Measurements from ENCODE around the gene VKORC1.

VKORC1 gene

GRCh38 chr16:31088459-31089183, 6.0 kb downstream of the VKORC1 start, which contains the start of gene PRSS53:
Gene PRSS53 (minus strand): TSS chr16:31088943. CDS start chr16:31088809, 134 bp downstream.
- H3K9ac ChIP-seq (ENCODE audit: low read length), result no peak within 1 kb of the TSS
- no peaks in the 10 kb centered on the region for H3K27me3 ChIP-seq (ENCODE audit: low read length)
- no peak within 1 kb of the TSS for H3K4me3 ChIP-seq (ENCODE audit: insufficient read depth, low read length, poor library complexity, severe bottlenecking)
- H3K36me3 ChIP-seq (ENCODE audit: low read length), result no peaks in the 10 kb centered on the region
- H3K9me3 ChIP-seq (ENCODE audit: insufficient read depth, low read length), result no peaks in the 10 kb centered on the region
- H3F3A ChIP-seq (ENCODE audit: insufficient read depth), result peaks cover 6% of the 10 kb centered on the region; the same call in 1 of the 2 replicates
- no peaks in the 10 kb centered on the region for H3K9me2 ChIP-seq (replicated peaks; ENCODE audit: insufficient read depth, low read length)
- no peak within 1 kb of the TSS for H3K4me2 ChIP-seq (ENCODE audit: low read depth, low read length, poor library complexity, severe bottlenecking)
- H2AFZ ChIP-seq (ENCODE audit: low read depth, low read length, severe bottlenecking), result no peak within 1 kb of the TSS
- H3K79me2 ChIP-seq (ENCODE audit: insufficient read depth, low read length), result peaks cover 12% of the 10 kb centered on the region
- no peak within 1 kb of the TSS for H3K27ac ChIP-seq (ENCODE audit: low read depth, low read length)
- H4K20me1 ChIP-seq (ENCODE audit: low read depth, low read length), result peaks cover 2% of the 10 kb centered on the region; the same call in 1 of the 2 replicates
- no peak for TF ChIP-seq EZH2phosphoT487 (conservative IDR thresholded peaks at IDR 0.05; ENCODE audit: low read length)

- Histone ChIP-seq H3K36me3 (ENCODE audit: low read length) (no peaks in the 10 kb centered on the region), H3K27me3 (ENCODE audit: low read length) (no peaks in the 10 kb centered on the region), H3F3A (ENCODE audit: insufficient read depth) (peaks cover 5% of the 10 kb centered on the region; the same call in 1 of the 2 replicates), H4K20me1 (ENCODE audit: low read depth, low read length) (peaks cover 2% of the 10 kb centered on the region; the same call in 1 of the 2 replicates), H3K4me3 (ENCODE audit: insufficient read depth, low read length, poor library complexity, severe bottlenecking) (no peak overlapping the region), H3K4me2 (ENCODE audit: low read depth, low read length, poor library complexity, severe bottlenecking) (no peak overlapping the region), H2AFZ (ENCODE audit: low read depth, low read length, severe bottlenecking) (no peak overlapping the region), H3K9me2 (replicated peaks; ENCODE audit: insufficient read depth, low read length) (no peaks in the 10 kb centered on the region), H3K9ac (ENCODE audit: low read length) (no peak overlapping the region), H3K79me2 (ENCODE audit: insufficient read depth, low read length) (peaks cover 7% of the 10 kb centered on the region), H3K27ac (ENCODE audit: low read depth, low read length) (no peak overlapping the region), H3K9me3 (ENCODE audit: insufficient read depth, low read length) (no peaks in the 10 kb centered on the region)
- TF ChIP-seq CTCF (IDR thresholded peaks at IDR 0.05; ENCODE audit: insufficient read depth, low read length, poor library complexity, severe bottlenecking) (no peak), EZH2phosphoT487 (conservative IDR thresholded peaks at IDR 0.05; ENCODE audit: low read length) (no peak)
These were observed 6.6 kb downstream of the VKORC1 start for GRCh38 chr16:31087971-31088370.

- H3K27me3 ChIP-seq (ENCODE audit: low read length), result no peaks in the 10 kb centered on the region
- H3K9me2 ChIP-seq (replicated peaks; ENCODE audit: insufficient read depth, low read length), result no peaks in the 10 kb centered on the region
- H3F3A ChIP-seq (ENCODE audit: insufficient read depth), result peaks cover under 1% of the 10 kb centered on the region; the same call in 1 of the 2 replicates
- H2AFZ ChIP-seq (ENCODE audit: low read depth, low read length, severe bottlenecking), result no peak overlapping the region
- no peak overlapping the region for H3K4me2 ChIP-seq (ENCODE audit: low read depth, low read length, poor library complexity, severe bottlenecking)
- no peaks in the 10 kb centered on the region for H3K9me3 ChIP-seq (ENCODE audit: insufficient read depth, low read length)
- H3K36me3 ChIP-seq (ENCODE audit: low read length), result no peaks in the 10 kb centered on the region
- no peak overlapping the region for H3K4me3 ChIP-seq (ENCODE audit: insufficient read depth, low read length, poor library complexity, severe bottlenecking)
- no peak overlapping the region for H3K27ac ChIP-seq (ENCODE audit: low read depth, low read length)
- TF ChIP-seq EZH2phosphoT487 (conservative IDR thresholded peaks at IDR 0.05; ENCODE audit: low read length) (no peak), CTCF (IDR thresholded peaks at IDR 0.05; ENCODE audit: insufficient read depth, low read length, poor library complexity, severe bottlenecking) (no peak)
- H3K79me2 ChIP-seq (ENCODE audit: insufficient read depth, low read length), result peaks cover 2% of the 10 kb centered on the region
- H3K9ac ChIP-seq (ENCODE audit: low read length), result no peak overlapping the region
- H4K20me1 ChIP-seq (ENCODE audit: low read depth, low read length), result no peaks in the 10 kb centered on the region
These were observed 7.1 kb downstream of the VKORC1 start for GRCh38 chr16:31087481-31087880.

- H3K27me3 ChIP-seq (ENCODE audit: low read length), result no peaks in the 10 kb centered on the region
- TF ChIP-seq EZH2phosphoT487 (conservative IDR thresholded peaks at IDR 0.05; ENCODE audit: low read length), result no peak
- no peak for TF ChIP-seq CTCF (IDR thresholded peaks at IDR 0.05; ENCODE audit: insufficient read depth, low read length, poor library complexity, severe bottlenecking)
- no peaks in the 10 kb centered on the region for H3K36me3 ChIP-seq (ENCODE audit: low read length)
These were observed 8.0 kb downstream of the VKORC1 start for GRCh38 chr16:31086629-31086906.

More at GRCh38 chr16:31086629-31086906, 8.0 kb downstream of the VKORC1 start:
- H2AFZ ChIP-seq (ENCODE audit: low read depth, low read length, severe bottlenecking), result no peak overlapping the region
- no peaks in the 10 kb centered on the region for H4K20me1 ChIP-seq (ENCODE audit: low read depth, low read length)
- H3K9me3 ChIP-seq (ENCODE audit: insufficient read depth, low read length), result no peaks in the 10 kb centered on the region
- H3K9ac ChIP-seq (ENCODE audit: low read length), result no peak overlapping the region
- H3K4me2 ChIP-seq (ENCODE audit: low read depth, low read length, poor library complexity, severe bottlenecking), result no peak overlapping the region
- no peak overlapping the region for H3K4me3 ChIP-seq (ENCODE audit: insufficient read depth, low read length, poor library complexity, severe bottlenecking)
- H3K27ac ChIP-seq (ENCODE audit: low read depth, low read length), result no peak overlapping the region
- H3K79me2 ChIP-seq (ENCODE audit: insufficient read depth, low read length), result no peaks in the 10 kb centered on the region; the same call in 1 of the 2 replicates
- no peaks in the 10 kb centered on the region for H3F3A ChIP-seq (ENCODE audit: insufficient read depth)
- H3K9me2 ChIP-seq (replicated peaks; ENCODE audit: insufficient read depth, low read length), result no peaks in the 10 kb centered on the region

Data from SU-DHL-6 (cell line).